ENCODE measurements around the gene MEOX1.
"Not testable (repeated sequence)": the region's sequence is repeated elsewhere in the genome, so short reads cannot be mapped to it uniquely, and the experiment has no call there.

The MEOX1 gene

DNA sequence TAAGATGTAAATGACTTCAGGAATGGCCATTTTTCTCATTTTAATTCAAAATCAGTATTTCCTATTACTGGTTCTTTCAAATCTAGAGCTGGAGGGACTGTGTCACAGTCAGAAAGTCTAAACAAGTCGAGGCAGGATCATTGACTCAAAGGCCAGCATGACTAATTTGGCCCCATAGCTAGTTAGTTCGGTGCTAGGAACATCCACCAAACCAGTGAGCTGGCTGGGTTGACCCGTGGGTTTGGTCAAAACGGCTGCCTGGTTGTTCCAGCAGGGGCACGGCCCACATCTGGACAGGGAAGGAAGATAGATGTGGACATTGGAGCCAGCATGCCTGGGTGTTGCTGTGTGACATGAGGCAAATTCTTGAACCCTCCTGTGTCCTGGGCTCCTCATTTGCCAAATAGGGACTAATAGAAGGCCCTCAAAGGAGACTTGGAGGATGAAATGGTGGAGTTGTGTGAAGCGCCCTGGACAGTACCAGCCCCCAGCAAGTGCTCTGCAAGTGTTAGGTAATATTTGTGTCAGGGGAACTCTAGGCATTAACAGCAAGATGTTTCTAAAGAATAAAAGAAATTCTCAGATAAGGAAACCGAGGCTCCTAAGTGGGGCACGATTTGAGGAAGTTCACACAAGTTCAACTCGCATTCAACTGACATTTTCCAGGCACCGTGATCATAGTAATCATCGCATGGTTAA is 46.2 kb downstream of the MEOX1 start:
- DNase-seq = no peak

DNA sequence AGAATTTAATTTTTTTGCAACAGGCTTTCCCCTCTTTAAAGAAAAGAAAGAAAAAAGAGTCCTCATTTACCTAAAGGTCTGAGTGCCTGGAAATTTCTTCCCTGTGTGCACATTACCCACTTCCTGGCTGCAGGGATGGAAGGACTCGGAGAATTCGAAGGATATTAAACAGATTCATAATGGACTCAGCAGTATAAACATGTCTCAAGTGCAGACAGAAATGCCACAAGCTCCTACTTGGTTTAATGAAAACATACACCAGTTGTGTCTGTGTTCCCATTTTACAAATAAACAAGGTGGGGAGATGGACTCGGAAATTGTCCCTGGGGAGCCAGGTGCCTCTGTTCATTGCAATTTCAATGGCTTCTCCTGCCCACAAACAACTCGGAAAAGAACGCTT is 47.2 kb downstream of the MEOX1 start:
- no peak for DNase-seq

DNA sequence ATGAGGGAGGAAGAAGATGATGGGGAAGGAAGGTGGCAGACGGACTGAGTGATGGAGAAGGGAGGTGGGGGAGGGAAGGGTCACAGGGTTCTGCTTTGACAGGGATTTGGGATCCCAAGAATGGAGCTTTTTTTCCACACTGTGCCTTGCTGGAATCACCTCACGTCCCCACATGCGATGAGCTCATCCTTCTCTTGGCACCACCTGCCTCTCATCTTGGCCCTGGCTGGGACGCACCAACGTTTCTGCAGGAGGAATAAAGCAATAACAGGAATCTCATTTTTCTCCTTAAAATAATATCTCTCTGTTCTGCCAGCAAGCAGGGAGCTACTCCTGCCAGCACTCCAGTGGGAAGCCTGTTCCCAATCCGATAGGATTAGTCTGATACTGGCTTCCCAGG is 47.8 kb downstream of the MEOX1 start:
- no peak for DNase-seq

DNA sequence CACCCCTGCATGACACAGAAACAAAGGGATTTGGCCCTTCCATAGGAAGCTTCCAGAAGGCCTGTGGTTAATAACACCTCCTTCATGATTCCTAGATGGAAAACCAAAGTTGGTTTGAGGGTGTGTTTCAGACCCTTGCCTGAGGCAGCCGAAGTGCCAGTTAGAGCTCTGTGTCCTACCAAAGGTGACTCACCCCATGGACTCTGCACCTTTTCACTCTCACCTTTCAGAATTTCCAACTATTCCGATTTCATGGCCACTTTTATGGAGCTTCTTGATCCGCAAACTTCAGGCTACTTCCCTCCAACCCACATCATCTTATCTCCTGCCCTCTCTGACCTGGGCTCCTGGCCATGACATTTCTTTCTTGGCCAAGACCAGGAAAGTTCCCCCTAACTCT is 49.2 kb downstream of the MEOX1 start:
- no peak for DNase-seq

DNA sequence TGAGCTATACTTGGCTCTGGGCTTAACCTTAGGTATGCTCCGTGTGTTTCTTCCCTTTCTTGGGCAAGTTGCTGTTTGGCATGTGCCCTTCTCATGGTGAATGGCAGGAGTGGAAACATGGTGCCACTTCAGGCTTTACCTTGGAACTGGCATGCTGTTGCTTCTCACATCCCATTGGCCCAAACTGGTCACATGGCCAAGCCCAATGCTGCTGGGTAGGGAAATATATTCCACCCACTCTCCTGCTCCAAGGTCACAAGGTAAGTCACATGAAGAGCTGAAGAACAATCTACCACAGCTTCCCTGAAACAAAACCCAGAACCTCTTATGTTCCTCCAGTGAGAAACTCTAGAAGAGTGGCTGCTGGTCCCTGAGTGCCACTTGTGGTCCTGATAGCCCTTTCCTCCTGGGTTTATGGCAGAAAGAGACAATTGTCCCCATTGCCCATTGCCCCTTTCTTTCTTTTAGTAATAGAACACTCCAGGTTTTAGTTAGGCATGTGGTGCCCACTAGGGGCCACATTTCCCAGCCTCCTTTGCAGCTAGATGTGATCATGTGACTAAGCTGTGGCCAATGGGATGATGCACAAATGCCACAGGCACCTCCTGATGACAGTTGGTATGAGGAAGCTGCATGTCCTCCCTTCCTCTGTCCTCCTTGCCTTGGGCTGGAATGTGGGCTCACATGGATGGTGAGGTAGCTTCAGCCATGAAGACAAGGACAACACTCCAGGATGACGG is 50.3 kb downstream of the MEOX1 start:
- DNase-seq = no peak

DNA sequence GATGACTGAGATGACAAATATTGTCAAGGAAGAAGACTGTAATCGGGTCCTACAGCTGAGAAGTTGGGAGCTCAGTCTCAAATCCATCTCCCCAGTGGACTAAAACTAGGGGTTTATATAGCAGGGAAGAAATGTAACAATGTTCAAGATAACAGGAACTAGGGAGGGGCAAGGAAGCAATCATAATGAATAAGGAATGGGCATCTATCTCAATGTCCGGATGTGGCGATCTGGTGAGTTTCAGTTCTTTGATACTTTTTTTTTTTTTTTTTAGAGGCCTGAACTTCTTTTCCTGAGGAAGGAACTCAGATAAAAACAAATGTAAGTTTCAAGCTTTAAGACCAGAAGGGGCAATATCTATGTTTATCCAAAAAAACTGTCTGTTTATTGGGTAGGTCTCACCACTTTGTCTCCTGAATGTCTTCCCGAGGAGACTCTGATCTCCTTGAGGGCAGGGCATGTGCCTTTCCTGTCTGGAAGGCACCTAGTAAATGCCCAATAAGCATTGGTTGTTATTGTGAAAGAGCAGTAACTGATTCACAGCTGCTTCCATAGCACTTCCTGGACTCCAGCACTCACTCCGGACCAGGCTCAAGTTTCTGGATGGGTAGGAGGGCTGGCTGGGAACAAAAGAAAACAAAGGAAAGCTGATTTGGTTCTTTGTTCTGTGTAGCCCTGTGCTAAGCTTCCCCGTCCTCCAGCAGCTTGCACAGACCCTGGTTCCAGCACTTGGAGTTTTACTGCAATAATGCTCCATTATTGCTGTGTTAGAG is 51.9 kb downstream of the MEOX1 start:
- DNase-seq = no peak

DNA sequence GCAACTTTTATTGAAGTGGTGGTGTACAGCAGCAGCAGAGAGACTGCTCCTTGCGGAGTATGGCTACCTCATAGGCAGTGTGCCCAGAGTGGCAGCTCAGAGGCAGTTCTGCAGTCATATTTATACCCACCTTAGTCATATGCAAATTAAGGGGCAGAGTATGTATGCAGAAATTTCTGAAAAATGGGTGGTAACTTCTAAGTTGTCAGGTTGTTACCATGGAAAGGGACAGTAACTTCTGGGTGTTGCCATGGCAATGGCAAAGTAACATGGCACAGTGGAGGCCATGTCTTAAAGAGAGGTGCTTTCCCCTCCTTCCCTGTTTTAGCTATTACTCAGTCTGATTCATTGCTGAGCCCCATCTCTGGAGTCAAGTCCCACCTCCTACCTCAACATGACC is 53.4 kb downstream of the MEOX1 start:
- DNase-seq = no peak

DNA sequence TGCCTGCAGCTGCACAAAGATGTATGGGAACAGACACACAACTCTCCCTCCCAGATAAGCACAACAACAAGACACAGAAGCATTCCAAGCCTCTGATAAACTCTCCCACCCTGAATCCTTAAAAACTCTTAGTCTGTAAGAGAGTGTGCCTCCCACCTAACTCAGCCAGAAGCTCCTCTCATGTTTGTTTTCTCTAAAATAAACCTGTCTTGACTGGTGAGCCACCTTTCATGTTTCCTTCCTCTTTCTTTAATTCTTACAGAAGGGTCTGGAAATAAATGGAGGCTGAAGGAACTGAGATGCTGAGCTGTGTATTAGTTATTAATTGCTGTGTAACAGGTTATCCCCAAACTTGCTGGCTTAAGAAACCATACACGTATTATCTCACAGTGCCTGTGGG is 57.2 kb downstream of the MEOX1 start:
- no peak for DNase-seq

DNA sequence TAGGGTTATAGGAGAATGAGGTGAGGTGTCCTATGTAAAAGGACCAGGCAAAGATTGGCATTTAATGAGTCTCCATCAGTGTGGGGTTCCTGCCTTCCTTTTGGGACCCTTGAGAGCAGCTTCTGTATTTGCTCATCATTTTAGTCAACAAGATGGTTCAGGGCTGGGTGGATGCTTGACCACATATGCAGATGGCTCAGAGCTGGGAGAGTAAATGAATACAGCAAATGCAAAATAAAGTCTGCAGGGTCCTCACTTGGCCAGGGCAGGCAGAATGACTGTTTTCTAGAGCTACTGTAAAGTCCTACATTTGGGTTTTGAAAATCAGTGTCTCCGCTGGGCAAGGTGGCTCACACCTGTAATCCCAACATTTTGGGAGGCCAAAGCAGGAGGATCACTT is 58.4 kb downstream of the MEOX1 start:
- no peak for DNase-seq

DNA sequence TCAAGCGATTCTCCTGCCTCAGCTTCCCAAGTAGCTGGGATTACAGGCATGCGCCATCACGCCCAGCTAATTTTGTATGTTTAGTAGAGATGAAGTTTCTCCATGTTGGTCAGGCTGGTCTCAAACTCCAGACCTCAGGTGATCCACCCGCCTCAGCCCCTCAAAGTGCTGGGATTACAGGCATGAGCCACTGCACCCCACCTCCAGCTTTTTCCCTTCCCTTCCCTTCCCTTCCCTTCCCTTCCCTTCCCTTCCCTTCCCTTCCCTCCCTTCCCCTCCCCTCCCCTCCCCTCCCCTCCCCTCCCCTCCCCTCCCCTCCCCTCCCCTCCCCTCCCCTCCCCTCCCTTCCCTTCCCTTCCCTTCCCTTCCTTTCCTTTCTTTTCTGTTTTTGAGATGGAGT is 59.2 kb downstream of the MEOX1 start:
- DNase-seq = not testable (repeated sequence)

DNA sequence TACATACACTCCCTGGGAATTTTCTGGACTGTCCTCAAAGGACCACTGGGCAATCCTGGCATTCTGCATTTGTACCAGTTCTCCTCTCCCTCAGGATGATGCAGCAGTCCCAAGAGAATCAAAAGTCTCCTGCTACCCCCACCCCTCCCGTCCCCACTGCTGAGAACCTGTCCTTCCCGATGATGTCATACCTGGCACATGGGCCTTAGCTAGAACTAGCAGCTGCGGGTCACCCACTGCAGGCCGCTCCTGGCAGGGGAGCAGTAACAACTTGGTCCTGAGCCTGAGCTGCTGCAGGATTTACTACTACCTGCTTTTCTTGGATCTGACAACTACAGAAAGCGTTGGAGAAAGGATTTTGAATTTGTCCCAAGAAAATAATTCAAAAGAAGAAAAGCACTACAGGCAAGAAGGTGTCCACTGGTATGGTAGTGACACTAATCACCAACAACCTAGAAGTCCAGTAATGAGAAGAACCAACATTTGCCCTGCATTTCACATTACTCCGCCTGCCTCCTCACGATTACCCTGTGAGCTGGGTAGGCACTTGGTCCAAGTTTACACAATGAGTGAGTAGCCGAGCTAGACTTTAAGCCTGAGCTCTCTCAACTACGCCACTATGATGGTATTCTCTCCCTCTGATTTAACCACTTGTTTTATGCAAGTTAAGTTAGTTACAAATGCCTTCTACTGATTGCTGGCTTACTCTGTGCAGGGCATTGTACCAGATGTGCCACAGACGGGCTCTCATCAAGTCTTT is 60.3 kb downstream of the MEOX1 start:
- no peak for DNase-seq

DNA sequence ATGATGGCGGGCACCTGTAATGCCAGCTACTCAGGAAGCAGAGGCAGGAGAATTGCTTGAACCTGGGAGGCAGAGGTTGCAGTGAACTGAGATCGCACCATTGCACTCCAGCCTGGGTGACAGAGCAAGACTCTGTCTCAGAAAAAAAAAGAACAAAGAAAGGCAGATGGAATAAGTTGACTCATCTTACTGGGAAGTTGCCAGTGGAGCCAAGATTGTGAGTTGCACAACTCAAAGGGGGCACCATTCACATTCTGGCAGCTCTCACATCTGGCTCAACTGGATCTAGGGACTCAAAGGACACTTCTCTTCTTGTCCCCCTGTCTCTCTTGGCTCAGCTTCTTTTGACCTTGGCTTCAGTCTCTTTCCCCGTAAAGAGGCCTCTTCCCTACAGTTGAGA is 61.9 kb downstream of the MEOX1 start:
- no peak for DNase-seq

DNA sequence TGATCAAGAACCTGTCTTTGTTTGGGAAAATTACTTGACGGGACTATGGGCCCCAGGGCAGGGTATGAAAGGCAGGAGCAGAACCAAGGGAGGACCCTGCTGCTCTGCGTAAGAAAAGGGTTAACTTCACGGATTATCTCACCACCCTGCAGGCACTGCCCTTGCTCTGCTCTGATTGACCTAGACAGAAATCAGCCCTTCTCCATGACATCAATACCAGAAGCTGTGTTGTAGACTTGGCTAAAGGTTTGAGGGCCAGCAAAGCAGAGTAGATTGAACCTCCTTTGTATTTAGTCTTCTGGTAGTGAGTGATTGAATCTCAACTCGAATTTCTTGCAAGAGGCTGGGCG is 62.7 kb downstream of the MEOX1 start:
- no peak for DNase-seq

DNA sequence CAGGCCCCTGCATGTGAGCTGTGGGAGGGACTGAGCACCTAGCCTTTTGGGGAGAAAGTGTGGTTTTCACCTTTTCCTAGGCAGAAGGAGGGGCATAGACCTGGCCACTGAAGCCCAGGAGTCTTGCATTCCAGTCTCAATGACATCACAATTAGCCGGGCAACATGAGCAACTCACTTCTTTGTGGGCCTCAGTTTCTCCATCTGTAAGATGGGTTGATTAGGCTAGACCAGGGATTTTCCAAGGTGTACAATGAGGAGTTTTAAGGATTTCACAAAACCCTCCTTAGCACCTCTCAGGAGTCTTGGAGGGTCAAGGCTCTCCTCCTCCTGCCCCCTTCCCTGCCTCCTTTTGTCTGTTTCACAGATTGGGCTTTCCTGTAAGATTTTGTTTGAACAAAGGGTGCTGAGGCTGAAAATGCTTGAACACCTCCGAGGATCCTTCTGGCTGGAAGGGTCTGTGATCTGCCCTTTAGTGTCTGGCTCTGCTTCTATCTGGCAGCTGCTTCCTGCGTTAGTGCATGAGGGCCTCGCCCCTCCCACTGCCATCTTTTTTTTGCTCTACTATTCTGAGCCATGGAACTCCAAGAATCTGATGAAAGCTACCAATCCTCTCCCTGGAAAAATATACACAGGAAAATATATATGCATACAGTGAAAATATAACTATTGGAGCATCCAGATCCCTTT is 63.2 kb downstream of the MEOX1 start:
- no peak for DNase-seq

DNA sequence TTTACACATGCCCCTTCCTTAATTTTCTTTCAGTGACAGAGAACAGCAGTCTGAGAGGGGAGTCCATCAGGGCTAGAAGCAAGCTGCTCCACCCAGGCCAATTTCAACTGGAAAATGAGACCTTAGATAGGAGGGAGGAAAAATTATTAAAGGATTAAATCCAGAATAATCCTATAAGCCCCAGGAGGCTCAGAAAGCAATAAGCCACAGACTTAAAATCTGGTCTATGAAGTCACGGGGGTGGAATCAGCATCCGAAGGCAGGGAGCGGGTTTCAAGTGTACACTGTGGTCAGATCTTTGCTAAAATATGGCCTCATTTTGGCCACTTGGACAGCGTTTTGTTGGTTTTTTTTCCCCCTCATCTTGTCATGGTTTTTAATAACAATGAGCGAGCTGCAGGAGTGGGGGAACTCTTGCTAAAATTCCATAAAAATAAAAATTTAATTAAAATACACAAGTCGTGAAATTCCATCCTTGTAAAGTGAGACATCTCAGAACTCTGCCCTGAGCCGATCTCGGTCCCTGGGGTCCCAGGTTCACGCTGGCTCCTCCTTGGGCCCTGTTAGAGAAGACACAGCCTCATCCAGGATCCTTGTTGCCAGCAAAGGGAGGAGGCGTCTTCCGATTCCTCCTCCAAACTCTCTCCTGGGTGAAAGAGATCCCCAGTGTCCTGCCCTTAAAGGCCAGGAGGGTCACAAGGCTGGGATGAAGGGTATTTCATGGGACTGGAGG is 63.9 kb downstream of the MEOX1 start:
- peak; percentile 91 to 95 for DNase-seq

DNA sequence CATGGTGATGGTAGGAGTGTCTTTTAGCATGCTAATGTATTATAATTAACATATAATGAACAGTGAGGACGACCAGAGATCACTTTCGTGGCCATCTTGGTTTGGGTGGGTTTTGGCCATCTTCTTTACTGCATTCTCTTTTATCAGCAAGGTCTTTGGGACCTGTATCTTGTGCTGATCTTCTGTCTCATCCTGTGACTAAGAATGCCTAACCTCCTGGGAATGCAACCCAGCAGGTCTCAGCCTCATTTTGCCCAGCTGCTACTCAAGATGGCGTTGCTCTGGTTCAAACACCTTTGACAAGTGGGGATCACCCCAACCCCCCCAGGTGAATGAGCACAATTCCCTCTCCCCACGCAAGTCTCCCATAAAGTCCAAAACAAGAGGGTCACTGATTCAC is 66.3 kb downstream of the MEOX1 start:
- no peak for DNase-seq

DNA sequence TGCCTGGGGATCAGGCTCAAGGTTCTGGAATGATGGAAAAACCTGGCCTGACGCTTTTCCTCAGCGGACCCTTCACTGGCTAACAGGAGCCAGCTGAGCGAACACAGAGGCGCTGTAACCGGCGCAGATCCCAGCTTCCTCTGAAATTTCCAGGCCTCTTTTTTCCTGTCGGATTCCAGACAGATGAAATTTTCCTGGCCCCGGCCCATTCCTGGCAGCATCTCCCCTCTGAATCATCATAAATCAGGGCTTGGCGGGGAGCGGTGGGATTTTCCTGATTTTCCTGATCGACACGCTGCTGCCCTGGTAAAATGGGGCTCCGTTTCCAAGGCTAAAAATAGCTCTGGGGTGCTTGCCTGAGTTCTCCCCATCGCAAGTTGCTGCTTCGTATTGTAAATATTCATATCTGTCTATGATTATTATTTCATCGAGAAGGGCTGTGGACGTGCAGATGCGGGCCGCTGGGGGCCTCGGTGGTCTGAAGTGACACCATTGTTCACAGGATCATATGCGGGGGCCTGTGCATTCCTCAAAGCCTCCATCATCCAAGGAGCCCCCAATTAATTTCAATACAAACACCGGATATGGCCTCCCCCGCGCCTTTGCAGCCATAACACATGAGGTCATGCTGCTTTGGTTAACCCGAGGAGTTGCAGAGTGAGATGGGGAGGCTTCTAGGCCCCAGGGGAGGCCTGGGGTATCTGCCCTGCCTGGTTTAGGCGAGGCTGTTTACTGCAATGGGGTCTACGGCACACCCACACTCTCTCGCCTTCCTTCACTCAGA is 69.8 kb downstream of the MEOX1 start:
- DNase-seq = no peak

DNA sequence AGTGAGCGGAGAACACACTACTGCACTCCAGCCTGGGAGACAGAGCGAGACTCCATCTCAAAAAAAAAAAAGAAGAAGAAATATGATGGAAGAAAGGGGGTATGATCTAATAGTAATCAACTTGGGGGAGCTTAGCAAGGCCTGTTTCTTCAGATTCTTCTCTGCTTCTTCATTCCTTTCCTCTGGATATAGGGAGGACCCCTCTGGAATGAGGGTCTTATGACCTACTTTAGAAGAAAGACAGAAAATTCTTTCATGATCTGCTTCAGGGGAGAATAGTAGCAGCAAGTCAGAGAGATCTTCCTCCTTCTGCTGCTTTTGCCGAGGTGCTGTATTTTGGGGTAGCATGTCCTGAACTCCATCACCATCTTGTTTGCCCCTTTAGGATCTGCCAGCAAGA is 70.7 kb downstream of the MEOX1 start:
- no peak for DNase-seq
